Smooth muscle cell (in vitro differentiated cells): ENCODE data around the gene DGKZ. TPM values are rescaled to one million over a fixed set of nuclear protein-coding genes. Genes with fewer than 3 reads are reported as not detected.

Source experiments
- DNase-seq: peaks from one replicate; lab custom pipeline; 2025; ENCODE audit not compliant: unreplicated experiment; lab: John Stamatoyannopoulos, UW
- H2AFZ ChIP-seq: fragments of 200-600 bp; sonication (generic); 2 replicates; pipeline ENCODE4 v1.6.0; 2016; ENCODE audit warnings: antibody characterized with exemption, low read depth, mild to moderate bottlenecking
- H3F3A ChIP-seq: fragments of 200-600 bp; sonication (generic); 2 replicates; pipeline ENCODE4 v1.6.0; 2017; ENCODE audit warnings: antibody characterized with exemption, low read depth
- H3K27ac ChIP-seq: fragments of 200-600 bp; sonication (generic); 2 replicates; pipeline ENCODE4 v1.5.1; 2016; ENCODE audit warnings: low read depth, mild to moderate bottlenecking
- H3K27me3 ChIP-seq: fragments of 200-600 bp; sonication (generic); 2 replicates; pipeline ENCODE4 v1.6.1; 2016; ENCODE audit warnings: low read depth, mild to moderate bottlenecking
- H3K36me3 ChIP-seq: fragments of 200-600 bp; sonication (generic); 2 replicates; pipeline ENCODE4 v1.5.1; 2016; ENCODE audit warnings: low read depth
- H3K4me1 ChIP-seq: fragments of 200-600 bp; sonication (generic); 2 replicates; pipeline ENCODE4 v1.5.1; 2016; ENCODE audit warnings: low read depth
- H3K4me2 ChIP-seq: fragments of 200-600 bp; sonication (generic); 2 replicates; pipeline ENCODE4 v1.6.0; 2016; ENCODE audit warnings: mild to moderate bottlenecking
- H3K4me3 ChIP-seq: fragments of 200-600 bp; sonication (generic); 2 replicates; pipeline ENCODE4 v1.5.1; 2016; ENCODE audit warnings: mild to moderate bottlenecking
- H3K79me2 ChIP-seq: fragments of 200-600 bp; sonication (generic); 2 replicates; pipeline ENCODE4 v1.6.0; 2016; ENCODE audit warnings: low read depth, mild to moderate bottlenecking
- H3K9ac ChIP-seq: fragments of 200-600 bp; sonication (generic); 2 replicates; pipeline ENCODE4 v1.6.0; 2016; ENCODE audit warnings: low read depth
- H3K9me3 ChIP-seq: fragments of 200-600 bp; sonication (generic); replicated peaks from 2 replicates; pipeline ENCODE4 v1.5.1; 2016; ENCODE audit warnings: low read depth
- H4K20me1 ChIP-seq: fragments of 200-600 bp; sonication (generic); 2 replicates; pipeline ENCODE4 v1.6.0; 2016; ENCODE audit warnings: low read depth
- WGBS: methylation state at CpG from one replicate; pipeline ENCODE4 v1.1.7; 2016; ENCODE audit warnings: low lambda C conversion rate; 5-methylcytosine and 5-hydroxymethylcytosine counted together
- polyA plus RNA-seq: library from polyadenylated mRNA; unstranded; fragments of >200 nt; fragmentation: Nextera tagmentation; extraction: Ambion mirVana; gene quantifications from 2 replicates; pipeline ENCODE4 v1.2.1, GENCODE V29; 2016
- total RNA-seq: library from RNA; depleted of rRNA; stranded (reverse); fragments of >200 nt; gene quantifications from 2 replicates; pipeline ENCODE4 v1.2.3, GENCODE V29; 2014
- TF ChIP-seq, protein P1 (sequence below): fragments of 200-600 bp; sonication (generic); IDR thresholded peaks from 2 replicates; pipeline ENCODE4 v1.5.1; 2017; ENCODE audit warnings: borderline replicate concordance, mild to moderate bottlenecking, antibody characterized with exemption; ENCODE audit not compliant: insufficient read depth, poor library complexity, severe bottlenecking

DGKZ gene
- total and polyA plus RNA-seq, 2 experiments from 2014 or later, result 30.7 to 42.1 TPM

DNA sequence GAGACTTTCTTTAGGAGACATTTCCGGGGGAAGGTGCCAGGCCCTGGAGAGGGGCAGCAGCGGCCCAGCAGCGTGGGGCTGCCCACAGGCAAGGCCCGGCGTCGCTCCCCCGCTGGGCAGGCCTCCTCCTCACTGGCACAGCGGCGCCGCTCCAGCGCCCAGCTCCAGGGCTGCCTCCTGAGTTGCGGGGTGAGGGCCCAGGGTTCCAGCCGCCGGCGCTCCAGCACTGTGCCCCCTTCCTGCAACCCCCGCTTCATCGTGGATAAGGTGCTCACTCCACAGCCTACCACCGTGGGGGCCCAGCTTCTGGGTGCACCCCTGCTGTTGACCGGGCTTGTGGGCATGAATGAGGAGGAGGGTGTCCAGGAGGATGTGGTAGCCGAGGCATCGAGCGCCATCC lies 19.0 kb downstream of the DGKZ start:
- no peak overlapping the region for H2AFZ ChIP-seq
- no peaks in the 10 kb centered on the region for H3K36me3 ChIP-seq
- no peaks in the 10 kb centered on the region for H3F3A ChIP-seq
- no peak overlapping the region for H3K9ac ChIP-seq
- no peak for DNase-seq
- H4K20me1 ChIP-seq, result peaks cover 74% of the 10 kb centered on the region
- TF ChIP-seq, protein P1, sequence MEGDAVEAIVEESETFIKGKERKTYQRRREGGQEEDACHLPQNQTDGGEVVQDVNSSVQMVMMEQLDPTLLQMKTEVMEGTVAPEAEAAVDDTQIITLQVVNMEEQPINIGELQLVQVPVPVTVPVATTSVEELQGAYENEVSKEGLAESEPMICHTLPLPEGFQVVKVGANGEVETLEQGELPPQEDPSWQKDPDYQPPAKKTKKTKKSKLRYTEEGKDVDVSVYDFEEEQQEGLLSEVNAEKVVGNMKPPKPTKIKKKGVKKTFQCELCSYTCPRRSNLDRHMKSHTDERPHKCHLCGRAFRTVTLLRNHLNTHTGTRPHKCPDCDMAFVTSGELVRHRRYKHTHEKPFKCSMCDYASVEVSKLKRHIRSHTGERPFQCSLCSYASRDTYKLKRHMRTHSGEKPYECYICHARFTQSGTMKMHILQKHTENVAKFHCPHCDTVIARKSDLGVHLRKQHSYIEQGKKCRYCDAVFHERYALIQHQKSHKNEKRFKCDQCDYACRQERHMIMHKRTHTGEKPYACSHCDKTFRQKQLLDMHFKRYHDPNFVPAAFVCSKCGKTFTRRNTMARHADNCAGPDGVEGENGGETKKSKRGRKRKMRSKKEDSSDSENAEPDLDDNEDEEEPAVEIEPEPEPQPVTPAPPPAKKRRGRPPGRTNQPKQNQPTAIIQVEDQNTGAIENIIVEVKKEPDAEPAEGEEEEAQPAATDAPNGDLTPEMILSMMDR, result no peak
- no peaks in the 10 kb centered on the region for H3K27me3 ChIP-seq
- H3K9me3 ChIP-seq, result no peaks in the 10 kb centered on the region
- H3K4me2 ChIP-seq, result no peak overlapping the region
- no peak overlapping the region for H3K27ac ChIP-seq
- no peak overlapping the region for H3K4me3 ChIP-seq
- peaks cover 16% of the 10 kb centered on the region for H3K4me1 ChIP-seq
- peaks cover 18% of the 10 kb centered on the region for H3K79me2 ChIP-seq
- WGBS, result 97% methylated on average over 22 of the region's 22 CpGs

DNA sequence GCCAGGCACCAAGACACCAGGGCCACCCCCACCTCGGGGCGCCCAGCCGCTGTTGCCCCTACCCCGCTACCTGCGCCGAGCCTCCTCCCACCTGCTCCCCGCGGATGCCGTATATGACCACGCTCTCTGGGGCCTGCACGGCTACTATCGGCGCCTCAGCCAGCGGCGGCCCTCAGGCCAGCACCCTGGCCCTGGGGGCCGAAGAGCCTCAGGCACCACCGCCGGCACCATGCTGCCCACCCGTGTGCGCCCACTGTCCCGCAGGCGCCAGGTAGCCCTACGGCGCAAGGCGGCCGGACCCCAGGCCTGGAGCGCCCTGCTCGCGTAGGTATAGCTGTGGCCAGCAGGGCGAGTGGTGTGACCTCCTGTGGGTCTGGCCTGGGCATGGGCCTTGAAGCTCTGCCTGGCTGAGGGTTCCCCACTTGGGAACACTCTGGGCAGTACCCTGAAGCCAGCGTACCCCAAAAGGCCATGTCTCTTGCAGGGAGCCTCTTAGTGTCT lies 19.4 kb downstream of the DGKZ start:
- no peaks in the 10 kb centered on the region for H3K27me3 ChIP-seq
- H3K79me2 ChIP-seq, result peaks cover 14% of the 10 kb centered on the region
- no peaks in the 10 kb centered on the region for H3F3A ChIP-seq
- DNase-seq, result no peak
- peaks cover 70% of the 10 kb centered on the region for H4K20me1 ChIP-seq
- no peak overlapping the region for H3K4me3 ChIP-seq
- no peaks in the 10 kb centered on the region for H3K9me3 ChIP-seq
- WGBS, result over 99% methylated on average over 27 of the region's 31 CpGs
- no peak overlapping the region for H3K9ac ChIP-seq
- TF ChIP-seq, protein P1, result no peak
- no peaks in the 10 kb centered on the region for H3K36me3 ChIP-seq
- no peak overlapping the region for H3K27ac ChIP-seq
- H3K4me1 ChIP-seq, result peaks cover 12% of the 10 kb centered on the region
- H3K4me2 ChIP-seq, result no peak overlapping the region
- no peak overlapping the region for H2AFZ ChIP-seq

DNA sequence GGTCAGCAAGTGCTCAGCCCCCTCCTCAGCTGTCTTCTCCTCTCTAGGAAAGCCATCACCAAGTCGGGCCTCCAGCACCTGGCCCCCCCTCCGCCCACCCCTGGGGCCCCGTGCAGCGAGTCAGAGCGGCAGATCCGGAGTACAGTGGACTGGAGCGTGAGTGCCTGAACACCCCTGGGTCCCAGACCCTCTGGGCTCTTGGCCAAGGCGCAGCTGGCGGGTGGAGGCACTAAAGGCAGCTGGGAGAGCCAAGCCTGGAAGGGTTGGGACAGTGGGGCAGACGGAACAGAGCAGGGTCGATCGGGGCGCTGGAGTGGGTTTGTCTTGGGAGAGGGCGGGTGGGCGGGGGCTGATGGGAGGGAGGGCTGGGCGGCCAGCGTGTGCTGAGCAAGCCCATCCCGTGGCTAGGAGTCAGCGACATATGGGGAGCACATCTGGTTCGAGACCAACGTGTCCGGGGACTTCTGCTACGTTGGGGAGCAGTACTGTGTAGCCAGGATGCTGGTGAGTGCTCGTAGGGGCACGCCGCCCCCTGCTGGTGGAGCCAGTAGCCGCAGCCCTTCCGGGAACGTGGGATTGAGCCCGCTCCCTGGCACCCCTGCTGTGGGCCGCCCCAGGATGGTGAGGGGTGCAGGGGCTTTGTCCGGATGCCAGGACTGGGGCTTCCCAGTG lies 20.1 kb downstream of the DGKZ start:
- H3K27ac ChIP-seq, result no peak overlapping the region
- no peak overlapping the region for H3K4me2 ChIP-seq
- H3K27me3 ChIP-seq, result no peaks in the 10 kb centered on the region
- TF ChIP-seq, protein P1, result peak; percentile 82
- H2AFZ ChIP-seq, result no peak overlapping the region
- no peaks in the 10 kb centered on the region for H3K9me3 ChIP-seq
- H3F3A ChIP-seq, result no peaks in the 10 kb centered on the region
- peak; percentile 40 for DNase-seq
- peaks cover 63% of the 10 kb centered on the region for H4K20me1 ChIP-seq
- 66% methylated on average over 22 of the region's 32 CpGs for WGBS
- H3K4me3 ChIP-seq, result no peak overlapping the region
- H3K4me1 ChIP-seq, result peaks cover 9% of the 10 kb centered on the region
- H3K36me3 ChIP-seq, result no peaks in the 10 kb centered on the region
- H3K79me2 ChIP-seq, result peaks cover 14% of the 10 kb centered on the region
- H3K9ac ChIP-seq, result no peak overlapping the region

DNA sequence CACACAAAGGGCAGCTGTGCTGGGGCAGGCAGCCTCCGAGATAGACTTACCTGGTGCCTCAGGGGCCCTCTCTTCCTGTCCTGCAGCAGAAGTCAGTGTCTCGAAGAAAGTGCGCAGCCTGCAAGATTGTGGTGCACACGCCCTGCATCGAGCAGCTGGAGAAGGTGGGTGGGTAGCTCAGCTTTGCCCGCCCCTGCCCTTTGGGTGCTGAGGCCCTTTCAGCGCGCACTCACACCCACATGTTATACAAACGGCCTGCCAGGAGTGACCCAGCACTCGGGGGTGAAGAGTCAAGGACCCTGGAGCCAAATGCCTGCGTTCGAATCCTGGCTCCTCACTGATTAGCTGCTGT lies 20.6 kb downstream of the DGKZ start:
- H4K20me1 ChIP-seq, result peaks cover 58% of the 10 kb centered on the region
- H3K9ac ChIP-seq, result no peak overlapping the region
- TF ChIP-seq, protein P1, result no peak
- no peaks in the 10 kb centered on the region for H3K27me3 ChIP-seq
- no peak for DNase-seq
- H3K36me3 ChIP-seq, result no peaks in the 10 kb centered on the region
- WGBS, result 92% methylated on average over 12 of the region's 12 CpGs
- no peak overlapping the region for H3K27ac ChIP-seq
- no peaks in the 10 kb centered on the region for H3K9me3 ChIP-seq
- H3K4me3 ChIP-seq, result no peak overlapping the region
- no peak overlapping the region for H3K4me2 ChIP-seq
- H3K79me2 ChIP-seq, result peaks cover 14% of the 10 kb centered on the region
- no peaks in the 10 kb centered on the region for H3F3A ChIP-seq
- H3K4me1 ChIP-seq, result peaks cover 7% of the 10 kb centered on the region
- H2AFZ ChIP-seq, result no peak overlapping the region
